ENCODE data around the gene C1orf185.

- TF ChIP-seq POLR2A (IDR thresholded peaks at IDR 0.05) (no peak), CTCF (IDR thresholded peaks at IDR 0.05) (no peak), POLR2AphosphoS5 (IDR thresholded peaks at IDR 0.05) (no peak), EP300 (IDR thresholded peaks at IDR 0.05) (no peak)
Measured at GRCh38 chr1:51172811-51173210, 70.8 kb downstream of the C1orf185 start.

Data from sigmoid colon (tissue), 4 donors.